RWPE2 (cell line): Measurements from ENCODE around the gene COG1.
"Not testable (repeated sequence)": the region's sequence is repeated elsewhere in the genome, so short reads cannot be mapped to it uniquely, and the experiment has no call there.

ENCODE experiments used
- ATAC-seq: fragments of 200-7000 bp; cut with Tn5 transposase; 3 replicates; pipeline ENCODE4 v1.9.1; 2021; ENCODE audit warnings: low read depth
- DNase-seq: peaks from one replicate; pipeline ENCODE4 v3.0.0-alpha.2; 2020; ENCODE audit warnings: low spot score
- H3K27ac ChIP-seq: fragments of 450-650 bp; 2 replicates; pipeline ENCODE4 v1.5.1; 2017; ENCODE audit warnings: mild to moderate bottlenecking; ENCODE audit not compliant: poor library complexity, severe bottlenecking
- H3K27me3 ChIP-seq: fragments of 250-450 bp; sonication (Bioruptor Pico); 2 replicates; pipeline ENCODE4 v1.5.1; 2021; ENCODE audit warnings: mild to moderate bottlenecking, moderate library complexity; ENCODE audit not compliant: insufficient read depth, poor library complexity, severe bottlenecking
- H3K36me3 ChIP-seq: fragments of 250-450 bp; sonication (Bioruptor Pico); 2 replicates; pipeline ENCODE4 v1.5.1; 2020; ENCODE audit warnings: low read depth, mild to moderate bottlenecking, moderate library complexity
- H3K4me1 ChIP-seq: fragments of 250-450 bp; sonication (Bioruptor Pico); 2 replicates; pipeline ENCODE4 v1.5.1; 2021; ENCODE audit warnings: mild to moderate bottlenecking, moderate library complexity; ENCODE audit not compliant: insufficient read depth, poor library complexity, severe bottlenecking
- H3K4me3 ChIP-seq: fragments of 250-450 bp; sonication (Bioruptor Pico); 2 replicates; pipeline ENCODE4 v1.5.1; 2021; ENCODE audit warnings: mild to moderate bottlenecking, moderate library complexity; ENCODE audit not compliant: severe bottlenecking
- H3K9me3 ChIP-seq: fragments of 250-450 bp; sonication (Bioruptor Pico); 2 replicates; pipeline ENCODE4 v1.5.1; 2021; ENCODE audit warnings: mild to moderate bottlenecking, moderate library complexity; ENCODE audit not compliant: severe bottlenecking
- CTCF ChIP-seq: fragments of 450-650 bp; IDR thresholded peaks from one replicate; pipeline ENCODE4 v1.5.1; 2017; ENCODE audit warnings: mild to moderate bottlenecking, moderate library complexity; ENCODE audit not compliant: poor library complexity, severe bottlenecking

The COG1 gene

GRCh38 chr17:73192894-73193701 lies at the start of gene COG1:
Gene COG1, plus strand, starts transcription at chr17:73193055. Its CDS starts 15 bp downstream, at chr17:73193070.
- H3K9me3 ChIP-seq = no peaks in the 10 kb centered on the region
- no peak for TF ChIP-seq CTCF
- peak; percentile 74 for ATAC-seq
- peak; percentile 87 for DNase-seq
- peaks cover 7% of the 10 kb centered on the region for H3K4me1 ChIP-seq
- peak within 1 kb of the TSS; percentile 88 for H3K4me3 ChIP-seq
- H3K27ac ChIP-seq = peak within 1 kb of the TSS; percentile 92
- no peaks in the 10 kb centered on the region for H3K27me3 ChIP-seq
- peaks cover 35% of the 10 kb centered on the region for H3K36me3 ChIP-seq

- not testable (repeated sequence) for H3K4me3 ChIP-seq, H3K27me3 ChIP-seq, H3K9me3 ChIP-seq, ATAC-seq, H3K36me3 ChIP-seq, H3K4me1 ChIP-seq, DNase-seq, H3K27ac ChIP-seq
Observed at GRCh38 chr17:73144209-73144608, 48.6 kb upstream of the COG1 start.

- no peak for DNase-seq
- no peak overlapping the region for H3K4me3 ChIP-seq
- no peaks in the 10 kb centered on the region for H3K36me3 ChIP-seq
- no peaks in the 10 kb centered on the region for H3K9me3 ChIP-seq
- no peaks in the 10 kb centered on the region for H3K27me3 ChIP-seq
- no peaks in the 10 kb centered on the region for H3K4me1 ChIP-seq
- H3K27ac ChIP-seq = no peak overlapping the region
- no peak for ATAC-seq
- no peak for TF ChIP-seq CTCF
Observed at GRCh38 chr17:73145641-73146040, 47.2 kb upstream of the COG1 start.

- not testable (repeated sequence) for H3K4me1 ChIP-seq, H3K27me3 ChIP-seq, DNase-seq
Observed at GRCh38 chr17:73147791-73148190, 45.1 kb upstream of the COG1 start.

GRCh38 chr17:73148540-73149334 lies 44.1 kb upstream of the COG1 start:
- Histone ChIP-seq H3K4me3 (no peak overlapping the region), H3K27ac (no peak overlapping the region), H3K36me3 (no peaks in the 10 kb centered on the region), H3K9me3 (no peaks in the 10 kb centered on the region), H3K4me1 (no peaks in the 10 kb centered on the region), H3K27me3 (no peaks in the 10 kb centered on the region)
- no peak for DNase-seq
- no peak for ATAC-seq
- TF ChIP-seq CTCF = no peak

More at GRCh38 chr17:73147791-73148190, 45.1 kb upstream of the COG1 start:
- H3K4me3 ChIP-seq, H3K27ac ChIP-seq, H3K36me3 ChIP-seq, ATAC-seq, H3K9me3 ChIP-seq: not testable (repeated sequence)

GRCh38 chr17:73150622-73151300 lies 42.1 kb upstream of the COG1 start:
- not testable (repeated sequence) for H3K27me3 ChIP-seq, DNase-seq, H3K4me1 ChIP-seq

More at GRCh38 chr17:73150622-73151300, 42.1 kb upstream of the COG1 start:
- not testable (repeated sequence) for H3K4me3 ChIP-seq, ATAC-seq, H3K9me3 ChIP-seq, H3K36me3 ChIP-seq, H3K27ac ChIP-seq
